ENCODE measurements around the gene GOSR1.

Gene GOSR1

GRCh38 chr17:30505868-30506417 is 28.7 kb downstream of the GOSR1 start:
- TF ChIP-seq, protein P1, sequence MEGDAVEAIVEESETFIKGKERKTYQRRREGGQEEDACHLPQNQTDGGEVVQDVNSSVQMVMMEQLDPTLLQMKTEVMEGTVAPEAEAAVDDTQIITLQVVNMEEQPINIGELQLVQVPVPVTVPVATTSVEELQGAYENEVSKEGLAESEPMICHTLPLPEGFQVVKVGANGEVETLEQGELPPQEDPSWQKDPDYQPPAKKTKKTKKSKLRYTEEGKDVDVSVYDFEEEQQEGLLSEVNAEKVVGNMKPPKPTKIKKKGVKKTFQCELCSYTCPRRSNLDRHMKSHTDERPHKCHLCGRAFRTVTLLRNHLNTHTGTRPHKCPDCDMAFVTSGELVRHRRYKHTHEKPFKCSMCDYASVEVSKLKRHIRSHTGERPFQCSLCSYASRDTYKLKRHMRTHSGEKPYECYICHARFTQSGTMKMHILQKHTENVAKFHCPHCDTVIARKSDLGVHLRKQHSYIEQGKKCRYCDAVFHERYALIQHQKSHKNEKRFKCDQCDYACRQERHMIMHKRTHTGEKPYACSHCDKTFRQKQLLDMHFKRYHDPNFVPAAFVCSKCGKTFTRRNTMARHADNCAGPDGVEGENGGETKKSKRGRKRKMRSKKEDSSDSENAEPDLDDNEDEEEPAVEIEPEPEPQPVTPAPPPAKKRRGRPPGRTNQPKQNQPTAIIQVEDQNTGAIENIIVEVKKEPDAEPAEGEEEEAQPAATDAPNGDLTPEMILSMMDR (IDR thresholded peaks at IDR 0.05; ENCODE audit: extremely low read depth, missing control alignments): no peak
- DNase-seq (ENCODE audit: low spot score): no peak

- TF ChIP-seq, protein P1 (IDR thresholded peaks at IDR 0.05; ENCODE audit: extremely low read depth, missing control alignments): no peak
- DNase-seq (ENCODE audit: low spot score): no peak
Measured at GRCh38 chr17:30506481-30506880, 29.3 kb downstream of the GOSR1 start.

- TF ChIP-seq, protein P1 (IDR thresholded peaks at IDR 0.05; ENCODE audit: extremely low read depth, missing control alignments): no peak
- DNase-seq (ENCODE audit: low spot score): no peak
Measured at GRCh38 chr17:30513346-30513745, 36.1 kb downstream of the GOSR1 start.

- no peak for DNase-seq (ENCODE audit: low spot score)
- TF ChIP-seq, protein P1 (IDR thresholded peaks at IDR 0.05; ENCODE audit: extremely low read depth, missing control alignments): no peak
Measured at GRCh38 chr17:30514895-30515596, 37.8 kb downstream of the GOSR1 start.

GRCh38 chr17:30517786-30518185 is 40.6 kb downstream of the GOSR1 start:
- DNase-seq (ENCODE audit: low spot score): no peak
- TF ChIP-seq, protein P1 (IDR thresholded peaks at IDR 0.05; ENCODE audit: extremely low read depth, missing control alignments): no peak

- TF ChIP-seq, protein P1 (IDR thresholded peaks at IDR 0.05; ENCODE audit: extremely low read depth, missing control alignments): no peak
- no peak for DNase-seq (ENCODE audit: low spot score)
Measured at GRCh38 chr17:30519166-30519565, 42.0 kb downstream of the GOSR1 start.

DNA sequence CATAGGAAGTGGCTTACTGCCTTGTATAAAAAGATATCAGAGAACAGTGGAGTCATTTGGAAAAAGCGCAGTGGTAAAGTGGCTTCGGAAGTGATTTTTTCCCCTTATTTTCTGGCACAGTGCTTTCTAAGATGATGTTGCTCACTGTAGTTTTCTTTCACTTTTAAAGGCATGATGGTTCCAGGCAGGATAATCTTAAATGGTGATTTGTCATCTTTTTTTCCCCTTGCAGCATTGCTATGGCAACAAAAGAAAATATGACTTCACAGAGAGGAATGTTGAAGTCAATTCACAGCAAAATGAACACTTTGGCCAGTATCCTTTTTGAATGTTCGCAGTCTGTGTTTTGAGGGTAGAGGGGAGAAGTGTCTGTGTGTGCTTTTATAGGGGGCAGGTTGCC is 42.5 kb downstream of the GOSR1 start:
- TF ChIP-seq, protein P1 (IDR thresholded peaks at IDR 0.05; ENCODE audit: extremely low read depth, missing control alignments): no peak
- no peak for DNase-seq (ENCODE audit: low spot score)
